Activated T-helper 9 cell treated with anti-CD3 and anti-CD28 coated beads, Interleukin-2, amount 50 U/mL, for 16 hours (primary cell): ENCODE measurements around the gene CRHR1.

Source experiments
- DNase-seq: peaks from one replicate; pipeline ENCODE4 v3.0.0-alpha.2; 2020; ENCODE audit warnings: low read depth

CRHR1 gene

DNA sequence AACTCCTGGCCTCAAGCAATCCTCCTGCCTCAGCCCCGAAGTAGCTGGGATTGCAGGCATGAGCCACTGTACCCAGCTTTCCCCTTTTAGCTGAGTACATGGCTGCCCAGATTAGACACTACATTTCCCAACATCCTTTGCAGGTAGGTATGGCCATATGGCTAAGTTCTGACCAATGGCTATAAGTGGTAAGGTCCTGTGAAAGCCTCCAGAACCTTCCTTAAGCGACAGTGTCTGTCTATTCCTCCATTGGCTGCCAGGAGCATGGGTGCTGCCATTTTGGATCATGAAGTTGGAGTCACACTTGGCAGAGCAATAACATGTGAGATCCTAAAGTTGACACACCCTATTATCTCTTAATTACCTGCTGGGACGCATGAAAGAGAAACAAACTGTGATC lies 24.4 kb upstream of the CRHR1 start:
- no peak for DNase-seq

DNA sequence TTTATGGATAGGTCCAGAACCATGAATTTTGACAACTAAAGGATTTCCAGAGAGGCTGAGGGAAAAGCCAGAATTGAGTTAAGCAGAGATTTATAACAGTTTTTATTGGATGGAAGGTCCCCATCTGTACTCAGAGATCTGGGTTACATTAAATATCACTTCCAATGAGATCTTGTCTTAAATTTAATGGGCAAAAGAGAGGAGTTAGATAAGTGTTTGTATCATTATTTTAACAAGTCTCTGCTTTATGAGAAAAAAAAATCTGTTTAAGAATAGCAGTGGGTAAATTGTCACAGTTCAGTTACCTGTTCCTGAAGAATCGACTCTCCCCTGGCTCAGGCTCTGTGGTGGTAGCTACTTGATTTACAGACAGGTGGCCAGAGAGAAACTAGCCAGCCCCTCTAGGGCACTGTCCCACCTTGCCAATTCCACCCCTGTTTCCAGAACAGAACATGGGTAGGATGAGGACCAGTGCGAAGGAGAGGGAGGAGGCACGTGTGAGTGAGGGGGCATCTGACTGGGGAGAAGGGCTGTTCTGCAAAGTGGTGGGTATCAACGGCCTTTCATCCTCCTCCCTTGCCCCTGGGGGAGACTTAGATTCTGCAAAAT lies 22.1 kb upstream of the CRHR1 start:
- no peak for DNase-seq

DNA sequence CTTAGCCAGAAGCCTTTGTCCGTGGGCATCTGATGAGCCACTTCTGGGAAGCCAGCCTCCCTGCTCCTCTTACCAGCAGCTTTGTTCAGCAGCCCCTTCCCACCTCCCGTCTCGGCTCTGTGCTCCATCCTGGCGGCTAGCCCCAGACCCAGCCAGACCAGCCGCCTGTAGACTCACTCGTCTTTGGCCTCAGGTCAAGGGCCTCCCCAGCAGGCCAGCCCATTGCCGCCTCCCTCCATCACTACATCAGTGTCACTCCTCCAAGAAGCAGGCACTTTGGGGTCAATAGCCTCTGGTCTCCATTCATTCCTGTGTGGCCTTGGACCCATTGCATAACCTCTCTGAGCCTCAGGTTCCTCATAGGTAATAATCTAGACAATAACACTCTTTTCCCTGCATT lies 20.9 kb upstream of the CRHR1 start:
- no peak for DNase-seq

DNA sequence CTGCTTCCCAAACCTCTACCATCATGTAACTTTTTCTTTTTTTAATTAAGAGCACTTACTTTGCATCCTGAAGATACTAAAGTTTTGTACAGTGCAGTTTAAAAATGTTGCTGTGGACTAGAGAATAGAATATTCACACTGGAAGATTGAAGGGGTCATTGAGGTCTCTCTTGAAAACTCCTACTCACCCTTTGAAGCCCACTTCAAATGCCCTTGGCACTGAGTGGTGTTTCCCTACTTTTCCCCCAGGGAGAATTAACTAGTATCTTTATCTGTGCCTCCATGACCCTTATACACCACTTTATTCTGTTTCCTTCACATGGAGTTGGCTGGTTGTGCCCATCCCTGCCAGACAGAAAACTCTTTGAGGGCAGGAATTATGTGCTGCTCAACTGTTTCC lies 19.6 kb upstream of the CRHR1 start:
- DNase-seq, result no peak

DNA sequence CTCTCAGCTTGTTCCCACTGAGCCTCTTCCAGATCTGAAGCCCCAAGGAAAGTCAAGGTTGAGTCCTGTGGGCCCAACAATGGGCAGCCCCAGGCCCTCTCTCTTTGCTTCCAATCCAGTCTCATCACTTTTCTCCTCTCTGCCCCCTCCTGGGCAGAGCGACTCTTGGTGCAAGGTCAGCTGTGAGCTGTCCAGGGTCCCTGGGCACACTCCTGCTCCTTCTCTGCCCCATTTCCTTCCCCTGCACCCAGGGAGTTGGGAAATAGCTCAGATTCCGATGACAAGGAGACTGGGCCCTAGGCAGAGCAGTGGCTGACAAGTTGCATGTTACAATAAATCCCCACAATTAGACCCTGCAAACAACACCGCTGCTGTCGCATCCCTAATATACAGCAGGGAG lies 16.1 kb upstream of the CRHR1 start:
- DNase-seq, result no peak

DNA sequence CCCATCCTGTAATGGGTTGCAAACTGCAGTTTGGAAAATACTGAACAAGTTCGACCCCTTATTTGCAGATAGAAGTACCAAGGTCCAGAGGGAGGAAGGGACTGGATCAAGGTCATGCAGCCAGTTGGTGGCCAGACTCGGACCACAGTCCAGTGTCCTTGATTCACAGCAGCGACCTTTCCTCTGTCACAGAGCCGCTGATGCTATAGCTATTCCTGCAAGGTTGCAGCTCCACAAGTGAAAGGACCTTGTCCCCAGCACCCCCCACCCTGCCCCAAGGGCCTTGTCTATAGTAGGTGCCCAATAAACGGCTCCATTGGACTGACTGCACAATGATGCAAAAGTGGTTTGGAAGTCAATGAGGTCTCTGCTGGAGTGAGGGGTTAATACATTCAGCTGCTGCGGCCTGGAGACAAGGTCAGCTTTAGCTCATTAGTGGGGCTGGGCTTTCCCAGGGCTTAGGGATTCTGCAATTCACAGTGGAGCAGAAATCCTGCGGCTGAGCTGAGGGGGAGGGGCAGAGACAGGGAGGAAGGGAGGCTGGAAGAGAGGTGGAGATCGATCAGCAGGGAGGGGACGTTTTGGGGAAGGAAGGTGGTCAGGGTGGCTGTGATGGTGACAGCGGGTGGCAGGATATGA lies 13.4 kb upstream of the CRHR1 start:
- DNase-seq, result no peak

DNA sequence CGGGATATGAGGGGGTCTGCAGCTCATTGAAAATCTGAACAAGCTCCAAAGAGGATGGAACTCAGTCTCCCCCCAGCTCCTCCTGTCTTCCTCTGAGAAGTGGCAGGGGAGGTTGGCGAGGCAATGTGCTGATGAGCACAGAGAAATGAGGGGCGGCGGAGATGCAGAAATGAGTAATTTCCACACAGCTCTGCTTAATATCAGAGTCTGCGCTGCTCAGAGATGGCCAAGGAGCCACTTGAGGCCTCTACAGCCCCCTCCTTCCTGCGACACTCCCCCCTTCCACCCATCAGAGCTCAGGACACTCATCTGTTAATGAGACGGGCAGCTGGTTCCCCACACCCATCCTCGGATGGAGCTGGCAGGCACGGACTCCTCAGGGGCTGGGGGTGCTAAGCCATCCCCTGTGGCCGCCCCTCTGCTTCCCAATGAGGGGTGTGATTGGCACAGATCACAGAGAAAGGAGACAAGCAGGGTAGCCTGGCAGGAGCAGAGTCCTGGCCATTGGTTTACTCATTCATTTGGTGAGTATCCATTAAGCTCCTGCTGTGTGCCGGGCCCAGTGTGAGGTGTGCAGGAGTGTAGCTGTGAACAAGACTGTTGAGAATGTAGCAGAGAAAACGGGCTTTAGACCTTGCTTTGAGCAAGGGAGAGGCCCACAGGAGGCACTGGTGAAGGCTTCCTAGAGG lies 12.7 kb upstream of the CRHR1 start:
- DNase-seq, result no peak

DNA sequence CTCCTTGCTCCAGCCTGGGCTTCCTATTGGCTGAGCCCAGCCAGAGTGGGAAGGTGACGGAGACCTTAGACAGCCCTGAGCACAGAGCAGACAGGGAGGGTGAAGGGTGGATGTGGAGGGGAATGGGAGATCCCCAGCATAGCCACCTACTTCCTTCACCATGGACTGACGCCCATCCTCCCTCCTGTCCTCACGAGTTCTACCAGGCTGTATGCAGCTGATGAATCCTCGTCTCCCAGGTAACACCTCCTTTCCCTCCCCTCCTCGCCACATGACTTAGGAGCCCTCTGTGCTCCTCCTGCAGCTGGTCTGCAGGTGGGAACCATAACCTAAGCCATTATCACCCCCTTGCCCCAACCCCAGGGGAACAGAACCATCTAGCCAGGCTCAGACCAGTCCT lies 9.0 kb upstream of the CRHR1 start:
- no peak for DNase-seq

DNA sequence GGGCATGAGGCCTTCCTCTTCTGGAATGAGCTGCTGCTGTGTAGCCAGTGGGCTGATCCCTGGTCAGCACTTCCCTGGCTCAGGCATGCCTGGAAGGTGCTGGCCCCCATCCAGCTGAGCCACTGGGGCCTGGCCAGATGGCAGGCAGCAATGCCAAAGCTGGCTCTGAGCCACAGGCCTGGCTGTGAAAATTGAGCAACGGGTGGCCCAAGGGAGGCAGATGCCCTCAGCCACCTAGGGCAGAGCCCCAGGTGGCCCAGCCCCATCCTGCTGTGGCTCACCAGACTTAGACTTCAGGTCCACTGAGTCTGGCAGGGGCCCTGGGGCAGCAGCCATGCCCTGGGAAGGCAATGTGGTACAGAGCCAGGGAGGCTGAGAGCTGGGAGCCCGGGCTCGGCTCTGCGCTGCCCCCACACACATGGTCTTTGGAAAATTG lies 8.5 kb upstream of the CRHR1 start:
- no peak for DNase-seq

DNA sequence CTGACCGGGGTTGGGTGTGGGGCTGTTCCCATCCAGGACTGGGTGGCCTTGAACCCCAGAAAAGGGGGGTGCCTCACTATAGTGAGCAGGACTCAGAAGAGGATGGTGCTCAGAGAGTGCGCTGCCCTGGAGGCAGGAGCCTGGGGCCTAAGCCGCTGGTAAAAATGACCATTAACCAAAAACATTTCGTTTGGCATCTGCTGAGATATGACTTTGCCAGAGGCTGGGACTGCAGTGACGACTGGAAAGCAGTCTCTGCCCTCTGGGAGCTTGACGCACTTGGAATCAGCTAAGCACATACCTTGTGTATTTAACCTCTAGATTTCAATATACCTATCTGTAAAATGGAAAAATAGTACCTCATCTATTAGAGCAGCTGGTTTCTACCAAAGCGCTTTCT lies 7.2 kb upstream of the CRHR1 start:
- DNase-seq, result no peak

DNA sequence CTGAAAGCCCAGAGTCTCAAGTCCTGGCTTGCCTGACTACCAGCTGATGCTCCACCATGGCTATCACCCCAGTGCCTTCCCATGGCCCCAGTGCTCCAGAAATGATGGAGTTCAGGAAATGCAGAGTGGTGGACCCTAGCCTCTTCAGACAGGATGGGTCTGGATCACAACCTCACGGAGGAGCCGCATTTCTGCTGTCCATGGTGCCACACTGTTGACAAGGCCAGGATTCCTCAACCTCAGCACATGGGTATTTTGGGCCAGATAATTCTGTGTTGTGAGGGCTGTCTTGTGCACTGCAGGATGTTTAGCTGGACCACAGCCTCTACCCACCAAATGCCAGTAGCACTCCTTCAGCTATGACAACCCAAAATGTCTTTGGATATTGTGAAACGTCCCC lies 6.7 kb upstream of the CRHR1 start:
- DNase-seq, result no peak

DNA sequence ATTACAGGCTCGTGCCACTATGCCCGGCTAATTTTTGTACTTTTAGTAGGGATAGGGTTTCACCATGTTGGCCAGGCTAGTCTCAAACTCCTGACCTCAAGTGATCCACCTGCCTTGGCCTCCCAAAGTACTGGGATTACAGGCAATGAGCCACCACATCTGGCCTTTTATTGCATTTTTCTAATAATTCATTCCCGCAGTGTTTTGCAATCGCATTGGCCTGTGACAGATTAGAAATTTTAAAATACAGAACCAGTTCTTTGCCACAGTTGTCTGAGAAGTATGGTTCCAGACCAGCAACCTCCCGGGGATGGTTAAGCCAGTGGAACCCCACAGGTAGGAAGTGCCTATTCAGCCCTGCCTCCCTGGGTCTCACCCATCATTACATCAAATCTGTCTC lies 3.2 kb upstream of the CRHR1 start:
- DNase-seq, result no peak

DNA sequence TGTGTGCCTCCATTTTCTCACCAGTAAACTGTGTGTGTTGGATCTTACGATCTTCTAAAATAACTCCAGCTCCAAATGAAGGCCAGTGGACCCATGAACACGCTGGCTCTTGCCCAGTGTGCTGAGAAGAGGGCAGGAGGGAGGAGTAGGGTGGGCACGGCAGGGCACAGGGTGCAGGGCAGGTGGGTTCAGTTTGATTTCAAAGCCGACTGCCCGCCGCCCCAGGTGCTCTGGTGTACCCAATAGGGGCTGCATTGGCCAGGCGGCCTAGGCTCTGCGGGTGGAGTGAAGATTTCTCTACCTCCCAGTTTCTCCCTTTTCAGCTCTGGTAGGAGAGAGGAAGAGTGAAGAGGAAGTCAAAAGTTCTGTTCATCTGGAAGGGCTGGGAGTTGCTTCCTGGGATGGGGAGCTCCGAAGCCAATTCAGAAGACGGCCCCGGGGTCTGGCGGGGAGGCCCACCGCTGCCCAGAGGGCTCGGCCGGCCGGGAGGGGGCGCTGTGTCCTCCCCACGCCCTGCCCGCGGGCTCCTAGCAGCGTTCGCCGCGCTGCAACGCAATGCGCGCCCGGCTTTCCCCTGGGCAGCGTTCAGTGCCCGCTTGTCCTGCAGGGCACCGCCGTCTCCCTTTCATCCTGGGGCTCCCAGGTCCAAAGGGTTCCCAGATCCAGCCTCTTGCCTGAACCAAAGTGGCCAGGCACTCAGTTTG lies 1.1 kb upstream of the CRHR1 start:
- DNase-seq, result no peak

DNA sequence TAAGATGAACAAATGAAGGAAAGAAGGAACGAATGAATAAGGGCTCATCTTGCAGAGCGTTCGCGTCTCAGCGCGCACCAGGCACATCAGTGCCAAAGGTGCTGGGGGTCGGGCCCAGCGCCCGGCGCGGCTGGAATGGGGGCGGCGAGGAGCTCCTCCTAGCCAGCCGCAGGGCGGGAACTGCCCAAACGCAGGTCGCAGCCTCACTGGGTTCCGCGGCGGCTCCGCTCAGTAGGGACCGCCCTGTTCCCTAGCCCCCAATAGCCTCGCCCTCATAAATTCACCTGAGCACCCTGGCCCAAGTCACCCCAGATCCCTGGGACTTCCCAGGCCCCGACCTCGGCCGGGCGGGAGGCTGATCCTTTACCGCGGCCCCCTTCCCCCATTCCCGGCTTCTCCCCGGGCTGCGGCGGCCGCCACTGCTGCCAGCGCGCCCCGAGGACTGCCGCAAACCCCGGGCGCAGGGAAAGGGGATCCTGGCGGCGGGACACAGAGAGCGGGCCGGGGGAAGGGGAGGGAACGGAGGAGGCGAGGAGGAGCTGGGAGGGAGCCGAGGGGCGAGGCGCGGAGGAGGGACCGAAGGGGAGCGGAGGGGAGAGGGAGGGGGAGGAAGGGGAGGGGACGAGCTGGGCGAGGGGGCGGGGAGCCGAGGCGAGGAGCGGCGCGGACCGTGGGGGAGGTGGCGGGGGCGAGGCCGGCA lies 377 bp upstream of the CRHR1 start:
- DNase-seq, result no peak

DNA sequence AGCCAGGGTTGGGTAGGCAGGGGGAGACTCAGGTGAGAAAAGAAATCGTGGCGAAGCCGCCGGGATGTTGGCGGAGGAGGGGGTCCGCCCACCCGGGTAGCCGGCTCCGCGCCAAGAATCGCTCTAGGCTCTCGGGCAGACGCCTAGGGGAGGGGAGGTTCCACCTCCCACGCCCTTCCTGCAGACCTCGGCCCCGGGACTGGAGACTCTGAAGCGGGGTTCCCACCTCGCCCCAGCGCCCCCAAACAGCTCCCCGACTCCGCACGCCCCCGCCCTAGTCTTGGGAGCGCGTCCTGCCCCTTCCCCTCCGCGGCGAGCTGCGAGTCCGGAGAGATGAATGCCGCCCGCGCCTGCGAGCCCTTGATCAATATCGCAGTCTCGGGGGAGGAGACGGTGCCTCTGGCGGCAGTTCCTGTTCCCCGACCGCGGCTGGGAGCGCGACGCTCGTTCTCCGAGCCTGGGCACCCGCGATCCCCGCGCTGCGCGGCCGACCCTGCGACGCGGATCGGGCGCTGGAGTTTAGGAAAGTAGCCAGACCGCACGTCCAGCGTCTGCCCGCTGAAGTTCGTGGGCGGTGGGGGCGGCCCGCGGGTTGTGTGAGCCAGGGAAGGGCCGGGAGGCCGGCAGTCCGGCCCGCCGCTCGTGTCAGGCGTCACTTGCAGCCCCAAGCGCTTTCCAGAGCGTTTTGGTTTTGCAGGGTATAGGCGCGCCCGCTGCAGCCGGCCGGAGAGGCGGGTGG lies 790 bp downstream of the CRHR1 start:
- DNase-seq, result no peak

DNA sequence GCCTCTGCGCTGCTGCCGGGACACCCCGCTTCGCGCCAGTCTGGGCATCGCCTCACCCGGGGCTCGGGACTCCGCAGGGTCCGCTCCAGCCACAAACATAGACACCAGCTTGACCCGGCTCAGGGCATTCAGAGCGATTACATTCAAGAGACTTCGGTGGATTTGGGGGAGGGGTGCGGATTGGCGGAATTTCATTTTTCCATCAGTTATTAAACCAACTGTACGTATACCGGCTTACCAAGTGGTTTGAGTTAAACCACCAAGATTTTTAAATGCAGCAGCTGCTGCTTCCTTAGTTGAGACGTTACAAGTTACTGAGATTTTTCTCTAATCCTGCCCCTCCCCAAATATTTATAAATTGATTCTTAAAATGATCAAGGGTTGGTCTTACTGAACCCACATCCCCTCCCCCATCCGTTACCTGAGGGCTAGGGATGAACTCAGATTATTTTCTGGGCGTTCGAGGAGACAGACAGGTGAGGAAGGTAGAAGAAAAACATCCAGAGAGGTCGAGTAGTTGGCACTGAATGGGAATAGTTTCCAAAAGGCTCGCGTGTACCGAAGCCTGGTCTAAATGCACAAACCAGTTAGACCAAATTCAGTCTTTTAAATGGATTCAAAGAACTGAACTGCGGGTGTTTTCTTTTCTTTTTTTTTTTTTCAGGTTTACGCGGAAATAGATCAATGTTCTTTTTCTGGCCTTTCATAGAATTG lies 1.5 kb downstream of the CRHR1 start:
- DNase-seq, result no peak

DNA sequence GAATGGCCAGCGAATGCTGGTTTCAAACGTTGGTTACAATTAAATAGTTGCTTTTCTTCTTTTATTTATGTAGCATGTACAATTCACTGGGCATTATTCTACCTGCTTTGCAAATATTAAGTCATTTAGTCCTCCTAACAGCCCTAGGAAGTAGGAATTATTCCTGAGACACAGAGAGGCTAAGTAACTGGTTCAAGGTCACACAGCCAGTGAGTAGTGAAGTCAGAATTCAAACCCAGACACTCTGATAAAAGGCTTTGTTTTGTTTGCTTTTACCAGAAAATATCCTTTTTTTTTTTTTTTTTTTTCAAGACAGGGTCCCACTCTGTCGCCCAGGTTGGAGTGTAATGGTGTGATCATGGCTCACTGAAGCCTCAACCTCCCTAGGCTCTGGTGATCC lies 2.2 kb downstream of the CRHR1 start:
- DNase-seq, result no peak

DNA sequence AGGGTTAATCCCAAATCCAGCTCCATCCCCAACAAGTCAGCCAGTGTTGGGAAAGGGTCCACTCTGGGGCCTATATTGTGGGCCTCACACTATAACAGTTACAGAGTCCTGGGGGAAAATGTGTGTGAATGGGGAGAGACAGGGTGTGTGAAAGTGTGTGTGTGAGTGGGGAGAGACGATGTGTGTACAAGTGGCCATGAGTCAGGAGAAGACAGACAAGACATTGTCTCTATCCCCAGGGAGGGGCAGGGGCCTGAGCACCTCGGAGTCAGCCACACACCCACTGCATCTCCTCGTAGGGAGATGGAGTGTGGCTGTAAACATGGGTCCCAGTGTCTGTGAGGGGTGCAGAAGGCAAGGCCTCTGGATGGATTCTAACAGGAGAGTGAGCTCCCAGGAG lies 2.9 kb downstream of the CRHR1 start:
- no peak for DNase-seq

DNA sequence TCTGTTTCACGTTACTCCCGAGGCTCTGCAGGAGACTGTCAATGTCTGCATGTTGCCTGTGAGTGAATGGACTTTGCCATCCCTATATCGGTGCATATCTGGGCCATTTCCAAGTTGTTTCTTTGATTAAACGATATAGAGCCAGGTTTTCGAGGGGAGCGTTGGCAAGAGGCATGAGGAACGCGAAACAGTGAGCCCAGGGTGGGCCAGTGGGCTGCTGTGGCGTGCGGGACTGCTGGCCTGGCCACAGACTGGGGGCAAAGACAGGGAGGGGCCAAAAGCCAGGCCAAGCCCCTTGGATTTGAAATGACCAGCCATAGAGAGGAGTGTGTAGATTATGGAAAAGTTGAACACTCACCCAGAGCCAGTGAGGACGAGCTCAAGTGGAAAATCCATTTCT lies 3.5 kb downstream of the CRHR1 start:
- DNase-seq, result no peak

DNA sequence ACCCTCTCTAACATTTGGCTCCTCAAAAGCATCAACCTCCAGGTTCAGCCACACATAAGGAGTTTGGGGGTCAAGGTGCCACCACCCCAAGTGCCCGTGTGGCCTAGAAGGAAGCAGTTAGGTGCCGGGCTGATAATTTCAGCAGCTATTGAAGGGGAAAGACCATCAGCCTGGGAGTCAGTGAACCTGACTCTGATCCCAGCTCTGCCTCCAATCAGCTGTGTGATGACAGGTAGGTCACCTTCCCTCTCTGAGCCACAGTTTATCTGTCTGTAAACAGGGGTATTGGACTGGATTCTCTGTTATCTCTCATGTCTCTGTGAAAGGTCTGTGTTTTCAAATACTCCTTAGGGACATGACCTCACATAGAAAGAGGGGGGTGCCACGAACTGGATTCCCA lies 3.9 kb downstream of the CRHR1 start:
- DNase-seq, result no peak

DNA sequence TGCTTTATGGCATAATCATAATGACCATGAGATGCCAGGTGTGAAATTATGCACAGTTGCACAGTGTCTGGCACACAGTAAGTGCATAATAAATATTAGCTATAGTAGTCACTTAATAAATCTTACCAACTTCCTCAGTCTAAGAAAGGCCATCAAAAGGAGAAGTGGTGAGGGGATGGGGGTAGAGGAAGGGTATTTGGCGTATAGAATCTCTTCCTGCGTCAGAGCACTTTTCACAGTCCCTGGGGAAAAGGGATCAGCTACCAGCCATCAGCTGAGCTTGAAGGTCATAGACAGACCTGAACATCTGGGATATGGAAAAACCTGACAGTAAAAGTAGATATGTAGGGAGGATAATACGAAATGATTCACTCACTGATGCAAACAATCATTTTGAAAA lies 5.8 kb downstream of the CRHR1 start:
- DNase-seq, result no peak
